ENCODE data around the gene SLX4IP. TPM values are rescaled to one million over a fixed set of nuclear protein-coding genes. Genes with fewer than 3 reads are reported as not detected.

The SLX4IP gene
- total and polyA plus RNA-seq, 2 of the 13 experiments (the other 11 are each of a cell fraction or from before 2014, with no cell fraction given), result 3.6 to 7.3 TPM

- TF ChIP-seq AKNA (CRISPR knock-in tag; IDR thresholded peaks at IDR 0.05; ENCODE audit: borderline replicate concordance) (peak; percentile 96), MTF2 (CRISPR knock-in tag; IDR thresholded peaks at IDR 0.05; ENCODE audit: borderline replicate concordance) (no peak), ZNF569 (CRISPR knock-in tag; IDR thresholded peaks at IDR 0.05; ENCODE audit: borderline replicate concordance) (no peak), TP53 (CRISPR knock-in tag; conservative IDR thresholded peaks at IDR 0.05) (peak; percentile 39; the same call in 1 of the 2 replicates), U2AF2 (IDR thresholded peaks at IDR 0.05; ENCODE audit: low read depth, low read length) (peak; percentile 26; the same call in 1 of the 2 replicates), ZFP36L2 (CRISPR knock-in tag; IDR thresholded peaks at IDR 0.05) (no peak), ZBTB21 (CRISPR knock-in tag; IDR thresholded peaks at IDR 0.05) (no peak), ZKSCAN5 (CRISPR knock-in tag; IDR thresholded peaks at IDR 0.05) (0 out of 2 replicates have a peak, but pooled peaks have one; percentile 43), RERE (CRISPR knock-in tag; IDR thresholded peaks at IDR 0.05; ENCODE audit: low read depth) (no peak), RNF219 (CRISPR knock-in tag; IDR thresholded peaks at IDR 0.05) (no peak), ZBTB49 (CRISPR knock-in tag; IDR thresholded peaks at IDR 0.05; ENCODE audit: borderline replicate concordance) (peak; percentile 89), NCOA1 (CRISPR knock-in tag; IDR thresholded peaks at IDR 0.05) (peak; percentile 82; the same call in 1 of the 2 replicates), FOXO1 (CRISPR knock-in tag; IDR thresholded peaks at IDR 0.05) (no peak; the same call in none of the 2 replicates)
Observed at GRCh38 chr20:10433623-10434466, 1.3 kb upstream of the SLX4IP start, which contains the start of gene MKKS (continued).
